ENCODE data around the gene HOXA11. TPM values are rescaled to one million over a fixed set of nuclear protein-coding genes. Genes with fewer than 3 reads are reported as not detected.

The HOXA11 gene
- polyA plus RNA-seq, 1 of the 3 experiments (the other 2 are of a cell fraction): not detected

DNA sequence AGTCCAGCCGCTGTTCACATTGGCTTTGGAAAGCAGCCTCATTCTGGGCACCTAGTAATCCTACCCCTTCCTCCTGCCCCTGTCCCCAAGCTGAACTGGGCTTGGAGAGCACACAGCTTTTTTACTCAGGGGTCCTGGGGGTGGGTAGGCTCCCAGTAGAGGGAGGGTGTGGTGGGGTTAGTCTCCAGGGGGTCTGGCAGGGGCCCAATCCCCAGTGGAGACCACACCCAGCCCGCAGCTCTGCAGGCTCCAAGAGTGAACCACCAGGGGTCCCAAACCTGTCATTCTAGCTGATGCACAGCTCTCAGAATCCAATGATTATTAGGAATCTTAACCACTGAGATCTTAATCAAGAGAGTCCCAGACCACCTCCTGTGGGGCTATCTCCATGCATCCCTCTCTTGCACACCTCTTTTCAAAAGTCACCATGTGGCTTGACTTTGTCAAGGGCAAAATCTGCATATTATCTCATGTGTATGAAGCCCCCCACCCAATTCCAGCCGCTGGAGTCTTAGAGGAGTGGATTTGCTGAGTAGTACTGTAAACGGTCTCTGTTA, 2.7 kb downstream of the HOXA11 start:
- no peak for DNase-seq
- H4K20me1 ChIP-seq (ENCODE audit: insufficient read depth): peaks cover 12% of the 10 kb centered on the region; the same call in 1 of the 2 replicates
- no peak overlapping the region for H3K4me2 ChIP-seq
- no peak overlapping the region for H3K4me3 ChIP-seq (ENCODE audit: low read depth in 2 of 2, low read length in 1 of 2)
- TF ChIP-seq TAF1 (IDR thresholded peaks at IDR 0.05; ENCODE audit: borderline replicate concordance, low read depth, low read length) (no peak), TCF12 (IDR thresholded peaks at IDR 0.05) (no peak), ELF1 (IDR thresholded peaks at IDR 0.05) (no peak), RXRA (IDR thresholded peaks at IDR 0.05; ENCODE audit: borderline replicate concordance, low read depth) (no peak), POLR2AphosphoS5 (IDR thresholded peaks at IDR 0.05; ENCODE audit: low read depth, low read length) (no peak), EZH2phosphoT487 (IDR thresholded peaks at IDR 0.05; ENCODE audit: borderline replicate concordance, low read depth) (no peak), SIN3A (IDR thresholded peaks at IDR 0.05; ENCODE audit: borderline replicate concordance, low read depth, low read length) (no peak)
- TF ChIP-seq, protein P1, sequence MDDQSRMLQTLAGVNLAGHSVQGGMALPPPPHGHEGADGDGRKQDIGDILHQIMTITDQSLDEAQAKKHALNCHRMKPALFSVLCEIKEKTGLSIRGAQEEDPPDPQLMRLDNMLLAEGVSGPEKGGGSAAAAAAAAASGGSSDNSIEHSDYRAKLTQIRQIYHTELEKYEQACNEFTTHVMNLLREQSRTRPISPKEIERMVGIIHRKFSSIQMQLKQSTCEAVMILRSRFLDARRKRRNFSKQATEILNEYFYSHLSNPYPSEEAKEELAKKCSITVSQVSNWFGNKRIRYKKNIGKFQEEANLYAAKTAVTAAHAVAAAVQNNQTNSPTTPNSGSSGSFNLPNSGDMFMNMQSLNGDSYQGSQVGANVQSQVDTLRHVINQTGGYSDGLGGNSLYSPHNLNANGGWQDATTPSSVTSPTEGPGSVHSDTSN (IDR thresholded peaks at IDR 0.05): no peak
- TF ChIP-seq, protein P2, sequence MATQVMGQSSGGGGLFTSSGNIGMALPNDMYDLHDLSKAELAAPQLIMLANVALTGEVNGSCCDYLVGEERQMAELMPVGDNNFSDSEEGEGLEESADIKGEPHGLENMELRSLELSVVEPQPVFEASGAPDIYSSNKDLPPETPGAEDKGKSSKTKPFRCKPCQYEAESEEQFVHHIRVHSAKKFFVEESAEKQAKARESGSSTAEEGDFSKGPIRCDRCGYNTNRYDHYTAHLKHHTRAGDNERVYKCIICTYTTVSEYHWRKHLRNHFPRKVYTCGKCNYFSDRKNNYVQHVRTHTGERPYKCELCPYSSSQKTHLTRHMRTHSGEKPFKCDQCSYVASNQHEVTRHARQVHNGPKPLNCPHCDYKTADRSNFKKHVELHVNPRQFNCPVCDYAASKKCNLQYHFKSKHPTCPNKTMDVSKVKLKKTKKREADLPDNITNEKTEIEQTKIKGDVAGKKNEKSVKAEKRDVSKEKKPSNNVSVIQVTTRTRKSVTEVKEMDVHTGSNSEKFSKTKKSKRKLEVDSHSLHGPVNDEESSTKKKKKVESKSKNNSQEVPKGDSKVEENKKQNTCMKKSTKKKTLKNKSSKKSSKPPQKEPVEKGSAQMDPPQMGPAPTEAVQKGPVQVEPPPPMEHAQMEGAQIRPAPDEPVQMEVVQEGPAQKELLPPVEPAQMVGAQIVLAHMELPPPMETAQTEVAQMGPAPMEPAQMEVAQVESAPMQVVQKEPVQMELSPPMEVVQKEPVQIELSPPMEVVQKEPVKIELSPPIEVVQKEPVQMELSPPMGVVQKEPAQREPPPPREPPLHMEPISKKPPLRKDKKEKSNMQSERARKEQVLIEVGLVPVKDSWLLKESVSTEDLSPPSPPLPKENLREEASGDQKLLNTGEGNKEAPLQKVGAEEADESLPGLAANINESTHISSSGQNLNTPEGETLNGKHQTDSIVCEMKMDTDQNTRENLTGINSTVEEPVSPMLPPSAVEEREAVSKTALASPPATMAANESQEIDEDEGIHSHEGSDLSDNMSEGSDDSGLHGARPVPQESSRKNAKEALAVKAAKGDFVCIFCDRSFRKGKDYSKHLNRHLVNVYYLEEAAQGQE (IDR thresholded peaks at IDR 0.05; ENCODE audit: low read depth, low read length): no peak
- peaks cover 4 to 10% of the 10 kb centered on the region in 2 experiments; a peak in 1 of 4 replicates for H3K4me1 ChIP-seq (ENCODE audit: control insufficient read depth in 1 of 2, insufficient read depth in 2 of 2, low read depth in 1 of 2, low read length in 1 of 2)
- H3K9ac ChIP-seq: no peak overlapping the region
- 9% methylated on average over 4 of the region's 4 CpGs for WGBS (ENCODE audit: low lambda C conversion rate)
- peaks cover 11% of the 10 kb centered on the region for H3F3A ChIP-seq (replicated peaks; ENCODE audit: insufficient read depth)
- POLR2A ChIA-PET: no interaction called here
- CTCF ChIA-PET: interaction anchor here (0.7 to 6.8 kb wide), 15 partner anchors 8 to 1327 kb away, joined by 3 to 70 read pairs (median 7); partner anchors contain the start of genes HOXA10 and HOXA5
- no peaks in the 10 kb centered on the region for H3K9me3 ChIP-seq
- H2AFZ ChIP-seq (ENCODE audit: low read depth): no peak overlapping the region
- peaks cover 97% of the 10 kb centered on the region for H3K27me3 ChIP-seq (ENCODE audit: insufficient read depth)
- no peaks in the 10 kb centered on the region for H3K36me3 ChIP-seq (replicated peaks in 1 of 2; ENCODE audit: control insufficient read depth in 1 of 2, insufficient read depth in 2 of 2, low read length in 1 of 2)
- no peaks in the 10 kb centered on the region for H3K9me2 ChIP-seq
- no peak overlapping the region for H3K27ac ChIP-seq (ENCODE audit: low read depth in 2 of 2, low read length in 1 of 2)
- H3K79me2 ChIP-seq (ENCODE audit: insufficient read depth): no peaks in the 10 kb centered on the region

DNA sequence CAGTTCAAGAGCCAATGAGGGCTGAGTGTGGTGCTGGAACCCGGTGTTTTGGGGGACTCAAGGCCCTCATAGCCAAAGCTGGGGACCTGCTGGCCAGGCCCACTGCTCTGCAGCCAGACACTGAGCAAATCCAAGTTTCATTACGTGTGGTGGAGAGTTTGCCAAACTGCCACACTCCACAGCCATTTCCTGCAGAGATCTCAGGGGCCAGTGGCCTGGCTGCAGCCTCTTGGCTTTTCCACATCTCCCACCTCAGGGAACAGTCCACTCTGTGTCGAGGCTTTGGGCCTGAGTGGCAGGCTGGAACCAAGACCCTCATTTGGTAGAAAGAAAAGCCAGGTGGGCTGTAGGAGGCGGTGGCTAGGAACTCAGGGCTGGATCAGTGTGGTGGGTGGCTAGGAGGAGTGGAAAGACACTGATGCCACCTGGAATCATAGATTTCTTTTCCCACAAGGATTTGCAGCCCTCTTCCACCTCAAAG, 3.2 kb downstream of the HOXA11 start:
- WGBS (ENCODE audit: low lambda C conversion rate): 32% methylated on average over 4 of the region's 4 CpGs
- Histone ChIP-seq H3K4me1 (ENCODE audit: control insufficient read depth in 1 of 2, insufficient read depth in 2 of 2, low read depth in 1 of 2, low read length in 1 of 2) (peaks cover 4 to 10% of the 10 kb centered on the region in 2 experiments; a peak in 1 of 4 replicates), H3K9me2 (no peaks in the 10 kb centered on the region), H3K9me3 (no peaks in the 10 kb centered on the region), H4K20me1 (ENCODE audit: insufficient read depth) (peaks cover 9% of the 10 kb centered on the region; the same call in 1 of the 2 replicates), H3K4me3 (ENCODE audit: low read depth in 2 of 2, low read length in 1 of 2) (no peak overlapping the region), H3K4me2 (no peak overlapping the region), H3K9ac (no peak overlapping the region), H3K36me3 (replicated peaks in 1 of 2; ENCODE audit: control insufficient read depth in 1 of 2, insufficient read depth in 2 of 2, low read length in 1 of 2) (no peaks in the 10 kb centered on the region), H3K27me3 (ENCODE audit: insufficient read depth) (peaks cover 97% of the 10 kb centered on the region), H3K79me2 (ENCODE audit: insufficient read depth) (no peaks in the 10 kb centered on the region), H3K27ac (ENCODE audit: low read depth in 2 of 2, low read length in 1 of 2) (no peak overlapping the region), H2AFZ (ENCODE audit: low read depth) (no peak overlapping the region), H3F3A (replicated peaks; ENCODE audit: insufficient read depth) (peaks cover 7% of the 10 kb centered on the region)
- POLR2A ChIA-PET: no interaction called here
- CTCF ChIA-PET: interaction anchor here (0.7 to 6.8 kb wide), 11 partner anchors 8 to 1289 kb away, joined by 3 to 70 read pairs (median 9); partner anchors contain the start of genes HOXA10 and HOXA5
- DNase-seq: no peak
- TF ChIP-seq, protein P3, sequence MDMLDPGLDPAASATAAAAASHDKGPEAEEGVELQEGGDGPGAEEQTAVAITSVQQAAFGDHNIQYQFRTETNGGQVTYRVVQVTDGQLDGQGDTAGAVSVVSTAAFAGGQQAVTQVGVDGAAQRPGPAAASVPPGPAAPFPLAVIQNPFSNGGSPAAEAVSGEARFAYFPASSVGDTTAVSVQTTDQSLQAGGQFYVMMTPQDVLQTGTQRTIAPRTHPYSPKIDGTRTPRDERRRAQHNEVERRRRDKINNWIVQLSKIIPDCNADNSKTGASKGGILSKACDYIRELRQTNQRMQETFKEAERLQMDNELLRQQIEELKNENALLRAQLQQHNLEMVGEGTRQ (IDR thresholded peaks at IDR 0.05; ENCODE audit: borderline replicate concordance, low read depth, low read length): no peak
- TF ChIP-seq, protein P4, sequence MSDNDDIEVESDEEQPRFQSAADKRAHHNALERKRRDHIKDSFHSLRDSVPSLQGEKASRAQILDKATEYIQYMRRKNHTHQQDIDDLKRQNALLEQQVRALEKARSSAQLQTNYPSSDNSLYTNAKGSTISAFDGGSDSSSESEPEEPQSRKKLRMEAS (IDR thresholded peaks at IDR 0.05; ENCODE audit: low read depth): no peak
- TF ChIP-seq EP300 (IDR thresholded peaks at IDR 0.05; ENCODE audit: borderline replicate concordance in 1 of 2, low read depth in 1 of 2, low read length in 1 of 2) (no peak), EZH2phosphoT487 (IDR thresholded peaks at IDR 0.05; ENCODE audit: borderline replicate concordance, low read depth) (no peak), TEAD4 (IDR thresholded peaks at IDR 0.05; ENCODE audit: borderline replicate concordance, insufficient read depth) (no peak), POLR2AphosphoS5 (IDR thresholded peaks at IDR 0.05; ENCODE audit: low read depth, low read length) (no peak)
- TF ChIP-seq, protein P5, sequence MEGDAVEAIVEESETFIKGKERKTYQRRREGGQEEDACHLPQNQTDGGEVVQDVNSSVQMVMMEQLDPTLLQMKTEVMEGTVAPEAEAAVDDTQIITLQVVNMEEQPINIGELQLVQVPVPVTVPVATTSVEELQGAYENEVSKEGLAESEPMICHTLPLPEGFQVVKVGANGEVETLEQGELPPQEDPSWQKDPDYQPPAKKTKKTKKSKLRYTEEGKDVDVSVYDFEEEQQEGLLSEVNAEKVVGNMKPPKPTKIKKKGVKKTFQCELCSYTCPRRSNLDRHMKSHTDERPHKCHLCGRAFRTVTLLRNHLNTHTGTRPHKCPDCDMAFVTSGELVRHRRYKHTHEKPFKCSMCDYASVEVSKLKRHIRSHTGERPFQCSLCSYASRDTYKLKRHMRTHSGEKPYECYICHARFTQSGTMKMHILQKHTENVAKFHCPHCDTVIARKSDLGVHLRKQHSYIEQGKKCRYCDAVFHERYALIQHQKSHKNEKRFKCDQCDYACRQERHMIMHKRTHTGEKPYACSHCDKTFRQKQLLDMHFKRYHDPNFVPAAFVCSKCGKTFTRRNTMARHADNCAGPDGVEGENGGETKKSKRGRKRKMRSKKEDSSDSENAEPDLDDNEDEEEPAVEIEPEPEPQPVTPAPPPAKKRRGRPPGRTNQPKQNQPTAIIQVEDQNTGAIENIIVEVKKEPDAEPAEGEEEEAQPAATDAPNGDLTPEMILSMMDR (IDR thresholded peaks at IDR 0.05): no peak
- TF ChIP-seq, protein P6, sequence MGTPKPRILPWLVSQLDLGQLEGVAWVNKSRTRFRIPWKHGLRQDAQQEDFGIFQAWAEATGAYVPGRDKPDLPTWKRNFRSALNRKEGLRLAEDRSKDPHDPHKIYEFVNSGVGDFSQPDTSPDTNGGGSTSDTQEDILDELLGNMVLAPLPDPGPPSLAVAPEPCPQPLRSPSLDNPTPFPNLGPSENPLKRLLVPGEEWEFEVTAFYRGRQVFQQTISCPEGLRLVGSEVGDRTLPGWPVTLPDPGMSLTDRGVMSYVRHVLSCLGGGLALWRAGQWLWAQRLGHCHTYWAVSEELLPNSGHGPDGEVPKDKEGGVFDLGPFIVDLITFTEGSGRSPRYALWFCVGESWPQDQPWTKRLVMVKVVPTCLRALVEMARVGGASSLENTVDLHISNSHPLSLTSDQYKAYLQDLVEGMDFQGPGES (IDR thresholded peaks at IDR 0.05; ENCODE audit: low read depth, low read length): no peak
